A673 (cell line): ENCODE data around the gene NANOS3.

Source experiments
- EZH2 ChIP-seq: fragments of 200-600 bp; sonication (generic); IDR thresholded peaks from 2 replicates; pipeline ENCODE4 v1.6.1; 2017; ENCODE audit warnings: borderline replicate concordance, low read depth, mild to moderate bottlenecking, mixed read lengths, antibody characterized with exemption, low read length; ENCODE audit not compliant: poor library complexity, severe bottlenecking
- TF ChIP-seq, protein P1 (sequence below): fragments of 300-800, 200-600 bp; sonication (generic); conservative IDR thresholded peaks from 2 replicates; pipeline ENCODE4 v1.5.1; 2017; ENCODE audit warnings: low read depth, mild to moderate bottlenecking, antibody characterized with exemption, low read length, moderate library complexity, mixed read lengths

- TF ChIP-seq, protein P1, sequence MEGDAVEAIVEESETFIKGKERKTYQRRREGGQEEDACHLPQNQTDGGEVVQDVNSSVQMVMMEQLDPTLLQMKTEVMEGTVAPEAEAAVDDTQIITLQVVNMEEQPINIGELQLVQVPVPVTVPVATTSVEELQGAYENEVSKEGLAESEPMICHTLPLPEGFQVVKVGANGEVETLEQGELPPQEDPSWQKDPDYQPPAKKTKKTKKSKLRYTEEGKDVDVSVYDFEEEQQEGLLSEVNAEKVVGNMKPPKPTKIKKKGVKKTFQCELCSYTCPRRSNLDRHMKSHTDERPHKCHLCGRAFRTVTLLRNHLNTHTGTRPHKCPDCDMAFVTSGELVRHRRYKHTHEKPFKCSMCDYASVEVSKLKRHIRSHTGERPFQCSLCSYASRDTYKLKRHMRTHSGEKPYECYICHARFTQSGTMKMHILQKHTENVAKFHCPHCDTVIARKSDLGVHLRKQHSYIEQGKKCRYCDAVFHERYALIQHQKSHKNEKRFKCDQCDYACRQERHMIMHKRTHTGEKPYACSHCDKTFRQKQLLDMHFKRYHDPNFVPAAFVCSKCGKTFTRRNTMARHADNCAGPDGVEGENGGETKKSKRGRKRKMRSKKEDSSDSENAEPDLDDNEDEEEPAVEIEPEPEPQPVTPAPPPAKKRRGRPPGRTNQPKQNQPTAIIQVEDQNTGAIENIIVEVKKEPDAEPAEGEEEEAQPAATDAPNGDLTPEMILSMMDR: no peak
- TF ChIP-seq EZH2: no peak
Observed at GRCh38 chr19:13913352-13913751, 36.4 kb downstream of the NANOS3 start.
